ENCODE results near the gene ZSCAN32. TPM values are rescaled to one million over a fixed set of nuclear protein-coding genes. Genes with fewer than 3 reads are reported as not detected.

ZSCAN32 gene
- total RNA-seq, 2 donors from 2014 or later = 7.2 to 7.5 TPM

DNA sequence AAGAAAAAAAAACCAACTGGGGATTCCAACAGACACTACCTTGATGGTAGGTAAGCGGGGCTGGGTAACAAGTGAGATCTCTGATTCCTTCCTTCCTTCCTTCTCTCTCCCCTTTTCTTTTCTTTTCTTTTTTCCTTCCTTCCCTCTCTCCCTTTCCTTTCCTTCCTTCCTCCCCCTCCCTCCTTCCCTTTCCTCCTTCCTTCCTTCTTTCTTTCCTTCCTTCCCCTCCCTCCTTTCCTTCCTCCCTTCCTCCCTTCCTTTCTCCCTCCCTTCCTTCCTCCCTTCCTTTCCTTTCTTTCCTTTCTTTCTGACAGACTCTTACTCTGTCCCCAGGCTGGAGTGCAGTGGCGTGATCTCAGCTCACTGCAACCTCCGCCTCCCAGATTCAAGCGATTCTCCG, 25.1 kb downstream of the ZSCAN32 start:
- H3K9ac ChIP-seq (ENCODE audit: low read depth in 2 of 2, low read length in 2 of 2) = no peak overlapping the region
- DNase-seq = no peak
- intact Hi-C loops (cut with DNase I) = no loop called here
- H3K4me3 ChIP-seq = no peak overlapping the region
- H3K9me3 ChIP-seq = peaks cover 4% of the 10 kb centered on the region
- no peaks in the 10 kb centered on the region for H3K4me1 ChIP-seq
- TF ChIP-seq, protein P1, sequence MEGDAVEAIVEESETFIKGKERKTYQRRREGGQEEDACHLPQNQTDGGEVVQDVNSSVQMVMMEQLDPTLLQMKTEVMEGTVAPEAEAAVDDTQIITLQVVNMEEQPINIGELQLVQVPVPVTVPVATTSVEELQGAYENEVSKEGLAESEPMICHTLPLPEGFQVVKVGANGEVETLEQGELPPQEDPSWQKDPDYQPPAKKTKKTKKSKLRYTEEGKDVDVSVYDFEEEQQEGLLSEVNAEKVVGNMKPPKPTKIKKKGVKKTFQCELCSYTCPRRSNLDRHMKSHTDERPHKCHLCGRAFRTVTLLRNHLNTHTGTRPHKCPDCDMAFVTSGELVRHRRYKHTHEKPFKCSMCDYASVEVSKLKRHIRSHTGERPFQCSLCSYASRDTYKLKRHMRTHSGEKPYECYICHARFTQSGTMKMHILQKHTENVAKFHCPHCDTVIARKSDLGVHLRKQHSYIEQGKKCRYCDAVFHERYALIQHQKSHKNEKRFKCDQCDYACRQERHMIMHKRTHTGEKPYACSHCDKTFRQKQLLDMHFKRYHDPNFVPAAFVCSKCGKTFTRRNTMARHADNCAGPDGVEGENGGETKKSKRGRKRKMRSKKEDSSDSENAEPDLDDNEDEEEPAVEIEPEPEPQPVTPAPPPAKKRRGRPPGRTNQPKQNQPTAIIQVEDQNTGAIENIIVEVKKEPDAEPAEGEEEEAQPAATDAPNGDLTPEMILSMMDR (IDR thresholded peaks at IDR 0.05) = no peak
- no peak overlapping the region for H3K27ac ChIP-seq
- no peaks in the 10 kb centered on the region for H3K27me3 ChIP-seq
- H3K36me3 ChIP-seq = no peaks in the 10 kb centered on the region

DNA sequence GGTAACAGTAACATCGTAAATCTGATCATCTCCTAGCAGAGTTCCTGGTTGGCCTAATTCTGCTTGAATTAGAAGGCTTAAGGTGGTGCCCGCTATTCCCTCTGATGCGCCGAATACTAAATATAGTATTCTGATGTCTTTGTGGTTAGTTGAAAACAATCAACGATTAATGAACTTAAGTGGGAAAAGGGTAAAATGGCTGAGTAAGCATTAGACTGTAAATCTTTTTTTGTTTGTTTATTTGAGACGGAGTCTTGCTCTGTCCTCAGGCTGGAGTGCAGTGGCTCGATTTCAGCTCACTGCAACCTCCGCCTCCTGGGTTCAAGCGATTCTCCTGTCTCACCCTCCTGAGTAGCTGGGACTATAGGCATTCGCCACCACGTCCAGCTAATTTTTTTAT, 31.7 kb downstream of the ZSCAN32 start:
- no peak for DNase-seq
- Histone ChIP-seq H3K4me1 (no peaks in the 10 kb centered on the region), H3K9me3 (no peaks in the 10 kb centered on the region), H3K36me3 (no peaks in the 10 kb centered on the region), H3K27ac (no peak overlapping the region), H3K4me3 (no peak overlapping the region), H3K9ac (ENCODE audit: low read depth in 2 of 2, low read length in 2 of 2) (no peak overlapping the region), H3K27me3 (no peaks in the 10 kb centered on the region)
- TF ChIP-seq, protein P1 (IDR thresholded peaks at IDR 0.05) = no peak
- intact Hi-C loops (cut with DNase I) = no loop called here

DNA sequence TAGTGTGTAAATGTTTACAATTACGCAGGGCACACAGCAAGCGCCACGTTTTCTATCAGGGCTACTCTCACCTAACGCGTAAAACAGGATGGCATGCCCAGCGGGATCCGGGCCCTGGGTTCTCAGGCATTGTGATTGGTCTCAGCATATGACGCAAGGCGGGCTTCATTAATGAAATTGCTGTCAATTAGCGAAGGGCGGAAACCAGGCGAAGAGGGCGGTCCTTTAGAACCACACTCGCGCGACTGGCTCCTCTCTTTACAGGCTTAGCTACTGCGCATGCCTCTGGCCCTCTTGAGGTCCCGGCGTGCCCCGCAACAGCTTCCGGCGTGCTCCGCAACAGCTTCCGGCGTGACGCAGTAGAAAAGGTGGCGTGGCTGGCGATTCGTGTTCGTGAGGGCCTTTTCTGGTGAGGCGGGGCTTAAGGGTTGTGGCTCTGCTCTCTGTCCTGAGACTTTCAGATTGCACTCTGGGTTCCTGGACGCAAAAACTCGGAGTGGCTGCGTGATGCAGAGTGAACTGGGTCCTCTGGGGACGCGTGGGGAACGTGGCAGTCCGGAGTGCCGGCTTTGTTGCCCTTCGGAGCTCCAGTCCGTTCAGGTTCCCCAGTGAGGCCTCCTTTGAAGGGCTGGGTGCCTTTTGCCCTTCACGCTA, 35.9 kb downstream of the ZSCAN32 start:
- Histone ChIP-seq H3K9me3 (no peaks in the 10 kb centered on the region), H3K4me1 (no peaks in the 10 kb centered on the region), H3K9ac (ENCODE audit: low read depth in 2 of 2, low read length in 2 of 2) (peak overlapping the region in 1 of 2 donors; percentile 35), H3K4me3 (peak overlapping the region; percentile 26), H3K27me3 (no peaks in the 10 kb centered on the region), H3K27ac (no peak overlapping the region), H3K36me3 (no peaks in the 10 kb centered on the region)
- TF ChIP-seq, protein P1 (IDR thresholded peaks at IDR 0.05) = no peak
- peak; percentile 91 for DNase-seq
- intact Hi-C loops (cut with DNase I) = no loop called here

DNA sequence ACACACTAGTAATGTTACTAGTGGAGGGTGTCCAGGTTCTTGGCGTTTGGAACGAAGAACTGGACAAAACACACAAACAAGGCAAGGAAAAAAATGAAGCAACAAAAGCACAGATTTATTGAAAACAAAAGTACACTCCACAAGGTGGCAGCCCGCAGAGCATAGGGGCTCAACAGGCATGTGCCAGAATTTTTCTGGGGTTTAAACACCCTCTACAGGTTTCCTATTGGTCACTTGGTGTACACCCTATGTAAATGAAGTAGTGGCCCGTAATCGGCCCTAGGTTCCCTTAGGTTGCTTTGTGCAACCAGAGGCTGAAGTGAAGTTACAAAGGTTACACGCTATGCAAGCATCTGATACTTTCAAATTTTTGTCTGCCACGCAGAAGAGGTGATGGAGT, 37.0 kb downstream of the ZSCAN32 start:
- intact Hi-C loops (cut with DNase I) = no loop called here
- no peak overlapping the region for H3K27ac ChIP-seq
- H3K9ac ChIP-seq (ENCODE audit: low read depth in 2 of 2, low read length in 2 of 2) = no peak overlapping the region
- H3K27me3 ChIP-seq = no peaks in the 10 kb centered on the region
- no peaks in the 10 kb centered on the region for H3K4me1 ChIP-seq
- TF ChIP-seq, protein P1 (IDR thresholded peaks at IDR 0.05) = no peak
- no peaks in the 10 kb centered on the region for H3K36me3 ChIP-seq
- H3K4me3 ChIP-seq = no peak overlapping the region
- no peaks in the 10 kb centered on the region for H3K9me3 ChIP-seq
- no peak for DNase-seq

DNA sequence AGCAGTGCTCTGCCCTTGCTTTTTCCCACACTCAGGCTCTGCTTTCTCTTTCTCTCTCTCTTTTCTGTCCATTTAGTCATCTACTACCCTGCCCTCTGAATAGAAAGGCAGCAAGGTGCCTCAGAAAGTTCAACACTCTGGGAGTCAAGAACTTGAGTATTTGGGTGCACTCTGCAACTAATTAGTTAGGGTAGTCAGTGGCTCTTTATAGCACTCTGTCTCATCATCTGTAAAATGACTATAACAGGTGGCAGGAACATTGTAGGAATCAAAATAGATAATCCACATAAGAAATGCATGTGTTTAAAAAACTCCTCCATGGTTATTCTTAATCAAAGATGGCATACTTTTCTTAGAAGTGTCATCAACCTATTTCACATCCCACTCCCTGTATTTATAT, 37.9 kb downstream of the ZSCAN32 start:
- Histone ChIP-seq H3K9me3 (no peaks in the 10 kb centered on the region), H3K4me3 (no peak overlapping the region), H3K27me3 (no peaks in the 10 kb centered on the region), H3K27ac (no peak overlapping the region), H3K4me1 (no peaks in the 10 kb centered on the region), H3K36me3 (no peaks in the 10 kb centered on the region), H3K9ac (ENCODE audit: low read depth in 2 of 2, low read length in 2 of 2) (no peak overlapping the region)
- DNase-seq = no peak
- intact Hi-C loops (cut with DNase I) = no loop called here
- TF ChIP-seq, protein P1 (IDR thresholded peaks at IDR 0.05) = no peak
